Activated naive CD4-positive, alpha-beta T cell (primary cell): ENCODE results near the gene ZNF385D.
"Not testable (repeated sequence)": the region's sequence is repeated elsewhere in the genome, so short reads cannot be mapped to it uniquely, and the experiment has no call there.

Experiments used
- DNase-seq, 4 experiments: peaks; one replicate each; lab custom pipeline; 2025; lab: John Stamatoyannopoulos, UW

Gene ZNF385D

DNA sequence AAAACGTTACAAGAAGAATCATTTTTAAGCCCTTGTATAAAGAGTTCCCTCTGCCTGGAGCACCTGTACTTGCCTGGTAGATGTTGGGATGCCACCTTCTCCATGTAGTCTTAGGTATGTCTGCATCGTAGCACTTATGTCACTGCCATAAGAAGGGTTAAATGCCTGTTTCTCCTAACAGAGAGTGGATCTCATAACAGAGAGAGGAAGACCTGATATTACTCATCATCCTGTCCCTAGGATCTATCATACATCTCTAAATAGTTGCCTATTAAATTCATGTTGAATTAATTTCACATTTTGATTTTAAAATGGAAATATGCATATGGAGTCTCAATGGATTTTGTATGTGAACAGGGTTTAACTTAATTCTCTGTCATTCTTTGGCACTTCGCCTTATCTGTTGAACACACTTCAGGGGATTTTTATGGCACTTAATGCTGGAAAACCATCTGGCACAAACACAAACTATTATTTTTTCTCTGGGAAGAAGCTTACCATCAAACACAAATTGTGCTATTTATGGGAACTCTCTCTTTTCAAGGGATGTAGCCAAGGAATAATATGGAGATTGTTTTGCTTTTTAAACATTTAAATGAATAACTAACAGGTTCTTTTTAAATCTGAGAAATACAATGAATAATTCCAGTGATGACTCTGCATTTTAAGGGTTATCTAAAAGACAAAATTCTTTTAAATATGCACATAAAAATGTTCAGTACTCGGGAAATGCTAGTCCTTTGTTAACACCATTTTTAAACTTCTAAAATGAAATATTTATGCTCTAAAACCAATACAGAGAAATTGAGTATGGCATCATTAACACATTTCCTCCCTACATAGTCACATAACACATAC lies 230.7 kb downstream of the ZNF385D start:
- no peak for DNase-seq

DNA sequence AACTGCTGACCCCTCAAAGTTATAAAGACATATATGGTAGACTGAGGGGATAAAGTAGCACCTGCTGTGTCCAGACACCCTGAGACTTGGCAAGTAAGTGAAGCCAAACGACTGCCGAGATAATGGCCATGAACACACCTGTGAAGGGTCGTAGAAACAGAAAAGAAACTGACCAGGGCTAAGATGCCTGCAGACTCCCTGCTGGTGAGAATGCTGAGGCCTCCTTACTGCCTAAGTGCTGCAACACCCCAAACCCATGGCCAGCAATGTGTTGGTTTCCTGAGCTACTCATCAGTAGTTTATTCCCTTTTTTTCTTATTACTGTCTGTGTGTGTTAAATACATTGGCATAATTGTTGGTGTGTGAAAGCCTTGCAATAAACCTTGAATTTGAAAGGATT lies 233.8 kb downstream of the ZNF385D start:
- no peak for DNase-seq

DNA sequence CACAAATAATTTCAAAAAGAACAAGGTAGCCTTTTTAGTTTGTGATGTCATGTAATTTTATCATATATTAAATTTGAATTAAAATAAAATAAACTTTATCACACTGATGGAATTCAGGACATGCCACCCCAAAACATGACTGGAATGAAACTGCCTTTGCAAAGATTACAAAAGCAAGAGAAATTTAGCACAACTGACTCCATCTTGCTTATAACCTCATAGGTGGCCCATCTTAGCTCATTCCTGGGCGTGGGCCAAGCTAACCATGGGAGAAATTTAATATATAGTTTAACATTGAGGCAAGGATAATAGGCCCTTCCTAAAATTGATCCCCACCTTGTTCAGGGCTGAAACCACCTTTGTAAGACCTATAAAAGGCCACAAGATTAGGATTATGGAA lies 235.6 kb downstream of the ZNF385D start:
- no peak for DNase-seq

DNA sequence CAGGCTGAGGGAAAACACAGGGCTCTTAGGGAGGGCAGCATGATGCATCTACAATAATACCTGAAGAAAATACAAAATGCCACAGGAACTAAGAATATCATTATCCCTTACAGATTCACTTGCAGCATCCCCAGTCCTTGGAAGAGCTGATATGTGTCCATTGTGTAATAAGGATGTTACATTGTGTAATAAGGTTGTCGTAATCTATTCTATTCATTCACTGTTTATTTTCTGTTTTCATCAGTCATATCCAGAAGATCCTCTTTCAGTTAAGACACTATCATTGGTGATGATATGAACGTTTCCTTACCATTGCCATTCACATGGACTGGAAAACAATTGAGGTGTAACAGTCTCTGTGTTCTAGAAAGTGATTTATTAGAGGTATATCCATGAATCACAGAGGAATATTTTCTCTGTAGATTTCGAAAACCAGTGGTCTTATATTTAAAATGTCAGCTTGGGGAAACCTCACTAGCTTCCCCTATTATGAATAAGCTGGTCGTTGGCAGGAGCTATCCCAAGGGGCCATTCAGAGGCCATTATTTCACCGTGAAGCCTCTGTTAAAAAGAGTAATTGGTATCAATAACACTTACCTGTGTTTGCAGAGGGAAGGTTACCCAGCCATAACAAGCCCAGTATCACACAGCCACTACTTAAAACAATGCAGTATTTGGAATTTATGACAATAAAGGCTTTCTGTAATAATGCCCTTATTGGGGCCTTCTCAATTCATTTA lies 241.1 kb downstream of the ZNF385D start:
- no peak for DNase-seq

DNA sequence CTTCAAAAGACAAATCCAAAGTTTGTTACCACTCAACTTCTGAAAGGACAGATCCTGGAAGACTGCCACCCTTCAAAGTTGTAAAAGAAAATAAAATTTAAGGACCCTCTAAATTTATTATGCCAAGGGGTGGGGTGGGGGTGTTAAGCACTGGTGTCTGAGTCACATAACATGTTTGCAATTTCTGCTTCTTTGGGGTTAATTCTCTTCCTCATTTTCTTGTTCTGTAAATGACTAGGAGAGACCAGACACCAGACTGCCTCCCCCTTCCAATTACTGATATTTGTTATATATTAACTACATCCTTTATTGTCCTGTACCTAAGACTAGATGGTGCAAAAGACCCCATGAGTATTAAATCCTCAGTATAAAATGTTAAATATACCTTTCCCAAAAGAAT lies 242.8 kb downstream of the ZNF385D start:
- no peak for DNase-seq

DNA sequence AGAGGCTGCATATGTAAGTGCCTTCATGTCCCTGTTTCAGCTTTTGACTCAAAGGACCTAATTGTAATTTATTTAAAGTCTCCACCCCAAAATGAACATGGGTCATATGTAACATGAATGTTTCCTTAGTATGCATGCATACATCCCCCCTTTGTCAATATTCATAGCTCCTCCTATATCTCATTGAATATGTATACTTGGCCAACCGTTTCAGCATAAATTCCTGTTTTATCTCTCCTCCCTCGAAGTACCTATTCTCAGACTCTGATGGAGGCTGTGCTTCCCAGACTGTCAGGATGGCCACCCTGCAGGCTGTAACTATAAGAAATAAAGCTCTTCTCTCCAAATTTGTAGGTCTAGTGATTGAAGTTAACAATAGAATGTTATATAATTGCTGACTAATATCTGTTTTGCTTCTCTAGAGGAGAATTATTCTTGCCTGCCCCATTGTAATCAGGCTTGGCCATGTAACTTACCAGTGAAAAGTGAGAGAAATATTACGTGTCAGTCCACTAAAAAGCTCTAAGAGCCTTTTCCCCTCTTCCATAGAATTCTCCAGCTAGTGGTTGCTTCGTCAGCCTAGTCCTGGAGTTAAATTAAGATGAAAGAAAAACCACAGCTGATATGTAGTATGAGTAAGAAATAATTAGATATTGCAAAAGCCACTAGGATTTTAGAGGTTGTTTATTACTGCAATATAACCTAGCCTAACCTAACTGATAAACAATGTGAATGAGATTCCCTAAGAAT lies 245.1 kb downstream of the ZNF385D start:
- DNase-seq, result no peak

DNA sequence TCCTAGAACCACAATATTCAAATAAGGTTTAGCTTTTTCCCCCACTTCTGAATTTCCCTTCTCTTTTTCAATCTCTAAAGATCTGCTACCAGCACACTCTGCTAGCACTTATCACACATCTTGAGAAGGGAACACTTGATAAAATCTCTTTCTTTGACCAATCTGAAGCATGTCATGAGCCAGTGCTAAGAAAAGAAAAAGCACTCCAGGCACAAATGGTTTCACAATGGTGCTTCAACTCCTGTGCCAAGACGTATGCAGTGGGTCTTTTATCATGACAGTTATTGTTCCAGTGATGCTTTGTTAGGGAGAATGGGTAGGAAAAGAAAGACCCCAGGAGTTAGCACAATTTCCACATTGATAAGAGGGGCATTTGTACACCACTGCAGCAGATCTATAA lies 248.4 kb downstream of the ZNF385D start:
- no peak for DNase-seq

DNA sequence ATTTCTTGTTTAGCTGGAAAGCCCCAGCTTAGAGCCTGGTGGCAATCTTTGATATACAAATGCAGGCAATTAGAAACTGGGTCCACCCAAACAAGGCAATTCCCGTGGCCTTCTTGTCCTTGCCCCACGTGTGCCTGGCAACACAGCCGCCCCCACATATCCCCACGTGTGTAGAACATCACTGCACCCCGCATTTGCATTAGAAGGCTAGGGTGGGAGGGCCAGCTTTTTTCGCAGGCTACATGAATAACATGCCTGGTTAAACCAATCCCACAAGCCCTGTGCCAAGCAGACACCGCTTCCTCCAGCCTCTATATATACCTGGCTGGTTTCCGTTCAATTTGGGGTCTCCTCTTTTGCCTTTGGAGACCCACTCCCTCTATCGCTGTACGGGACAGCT lies 250.2 kb downstream of the ZNF385D start:
- DNase-seq, result no peak

DNA sequence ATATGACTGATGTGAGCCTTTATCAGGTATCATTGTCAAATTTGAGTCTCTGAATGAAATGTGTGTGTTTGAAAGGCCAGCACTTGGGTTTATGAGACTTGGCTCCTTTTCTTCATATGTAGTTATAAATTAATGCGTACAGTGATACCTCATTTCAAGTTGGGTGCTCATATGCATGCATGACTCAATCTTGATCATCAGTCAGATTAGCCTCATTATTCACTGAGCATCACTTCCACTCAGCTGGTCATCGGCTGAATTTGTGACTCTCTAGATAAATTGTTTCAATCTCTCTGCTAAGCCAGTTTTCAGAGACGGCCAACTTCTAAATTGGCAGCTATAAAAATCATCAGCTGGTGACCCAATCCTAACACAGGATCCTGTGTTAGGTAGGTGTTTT lies 260.3 kb downstream of the ZNF385D start:
- not testable (repeated sequence) for DNase-seq

DNA sequence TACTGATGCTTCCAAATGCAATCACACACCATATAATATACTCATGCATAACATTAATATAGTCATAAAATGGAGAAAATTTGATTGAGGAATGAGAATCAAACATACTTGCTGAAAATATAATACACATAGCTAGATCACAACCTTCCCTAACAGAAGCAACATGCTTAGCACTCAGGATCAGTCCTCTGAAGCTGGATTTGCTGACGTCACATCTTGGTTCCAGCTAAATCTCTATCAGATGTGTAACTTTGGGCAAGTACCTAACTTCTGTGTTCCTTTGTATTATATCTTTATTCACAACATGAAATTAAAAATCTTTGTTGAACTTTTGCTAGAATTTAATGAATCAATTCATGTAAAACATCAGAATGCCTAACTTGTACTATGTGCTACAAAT lies 263.5 kb downstream of the ZNF385D start:
- DNase-seq, result no peak

DNA sequence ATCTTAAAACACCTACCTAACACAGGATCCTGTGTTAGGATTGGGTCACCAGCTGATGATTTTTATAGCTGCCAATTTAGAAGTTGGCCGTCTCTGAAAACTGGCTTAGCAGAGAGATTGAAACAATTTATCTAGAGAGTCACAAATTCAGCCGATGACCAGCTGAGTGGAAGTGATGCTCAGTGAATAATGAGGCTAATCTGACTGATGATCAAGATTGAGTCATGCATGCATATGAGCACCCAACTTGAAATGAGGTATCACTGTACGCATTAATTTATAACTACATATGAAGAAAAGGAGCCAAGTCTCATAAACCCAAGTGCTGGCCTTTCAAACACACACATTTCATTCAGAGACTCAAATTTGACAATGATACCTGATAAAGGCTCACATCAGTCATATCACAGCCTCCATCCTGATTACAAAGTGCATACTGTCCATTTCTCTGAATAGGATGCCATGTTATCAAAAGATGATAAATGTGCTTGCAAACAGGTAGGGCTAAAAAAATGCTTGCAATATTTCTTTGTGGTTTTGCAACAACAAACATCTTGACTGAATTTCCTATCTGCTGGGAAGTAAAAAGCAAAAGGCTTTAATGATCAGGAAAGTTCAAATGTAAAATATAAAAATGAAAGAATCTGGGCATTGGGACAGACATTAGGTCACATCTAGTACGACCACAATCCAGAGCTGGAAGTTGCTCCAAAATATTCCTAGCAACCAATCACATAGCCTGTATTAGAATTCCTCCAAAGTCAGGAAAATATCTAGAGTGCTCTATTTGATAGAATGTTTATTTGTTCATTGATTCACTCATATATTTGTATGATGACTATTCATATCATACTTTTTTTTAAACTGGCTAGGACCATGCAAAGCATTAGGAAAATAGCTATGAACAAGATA lies 264.7 kb downstream of the ZNF385D start:
- not testable (repeated sequence) for DNase-seq

DNA sequence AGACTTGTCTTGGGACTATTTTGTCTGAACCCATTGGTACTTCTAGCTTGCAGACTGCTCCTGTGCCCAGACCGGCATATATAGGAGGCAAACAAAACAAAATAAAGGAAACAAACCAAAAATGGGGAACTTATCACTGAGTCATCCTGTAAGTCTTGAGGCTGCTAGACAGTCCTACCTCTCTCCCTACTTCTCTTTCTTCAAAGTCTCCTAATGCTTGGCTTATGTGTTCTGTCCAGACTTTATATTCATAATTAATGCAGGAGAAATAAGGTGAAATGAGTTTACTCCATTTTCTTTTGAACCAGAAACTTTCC lies 266.2 kb downstream of the ZNF385D start:
- DNase-seq, result no peak

DNA sequence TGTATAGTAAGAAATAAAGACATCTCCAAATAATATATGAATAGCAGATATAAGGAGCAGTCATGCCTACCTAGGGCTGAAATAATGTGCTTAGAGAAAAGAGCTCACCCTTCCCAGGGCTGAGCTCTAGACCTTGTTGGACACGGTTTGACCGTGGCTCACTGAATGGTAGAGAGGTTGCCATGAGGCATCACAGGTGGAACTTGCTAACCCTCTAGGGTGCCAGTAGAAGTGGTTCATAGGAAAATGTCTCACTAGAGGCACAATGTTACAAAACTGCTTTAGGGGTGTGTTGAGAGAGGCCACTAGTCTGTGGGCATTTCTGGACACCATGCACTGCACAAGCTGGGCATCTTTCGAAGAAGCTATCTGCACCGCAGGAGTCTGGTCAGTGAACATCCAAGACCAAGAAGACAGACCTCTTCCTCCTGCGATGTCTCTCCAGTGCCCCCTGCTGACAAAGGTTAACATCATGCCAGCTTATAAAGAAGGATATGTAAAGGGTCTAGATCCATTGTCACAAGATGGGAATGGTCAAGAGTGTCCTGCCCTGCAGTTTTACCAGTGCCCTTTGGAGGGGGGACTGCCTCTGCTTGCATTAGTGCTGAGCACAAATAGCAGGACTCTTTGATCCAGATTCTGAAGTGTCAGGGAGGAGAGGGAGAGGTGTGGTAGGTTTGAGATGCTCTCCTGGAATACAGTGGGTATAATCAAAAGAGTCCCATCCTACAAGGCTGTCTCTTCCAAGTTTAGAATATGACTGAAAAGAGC lies 266.8 kb downstream of the ZNF385D start:
- DNase-seq, result no peak

DNA sequence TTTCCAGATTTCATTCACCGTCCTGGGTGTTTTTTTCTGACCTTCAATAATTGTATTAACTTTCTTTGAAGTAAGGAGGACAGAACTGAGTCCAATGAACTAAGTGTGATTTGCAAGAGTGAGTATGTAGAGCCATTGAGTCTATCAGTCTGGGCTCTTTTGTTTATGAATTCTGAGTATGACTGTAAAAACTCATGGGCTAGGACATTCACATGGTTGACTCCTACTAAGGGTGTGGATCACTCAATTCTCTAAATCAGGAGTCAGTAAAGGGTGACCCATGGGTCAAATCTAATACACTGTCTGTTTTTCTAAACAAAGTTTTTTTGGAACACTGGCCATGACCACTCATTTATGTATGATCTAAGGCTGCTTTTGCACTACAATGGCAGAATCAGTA lies 269.0 kb downstream of the ZNF385D start:
- DNase-seq, result no peak

DNA sequence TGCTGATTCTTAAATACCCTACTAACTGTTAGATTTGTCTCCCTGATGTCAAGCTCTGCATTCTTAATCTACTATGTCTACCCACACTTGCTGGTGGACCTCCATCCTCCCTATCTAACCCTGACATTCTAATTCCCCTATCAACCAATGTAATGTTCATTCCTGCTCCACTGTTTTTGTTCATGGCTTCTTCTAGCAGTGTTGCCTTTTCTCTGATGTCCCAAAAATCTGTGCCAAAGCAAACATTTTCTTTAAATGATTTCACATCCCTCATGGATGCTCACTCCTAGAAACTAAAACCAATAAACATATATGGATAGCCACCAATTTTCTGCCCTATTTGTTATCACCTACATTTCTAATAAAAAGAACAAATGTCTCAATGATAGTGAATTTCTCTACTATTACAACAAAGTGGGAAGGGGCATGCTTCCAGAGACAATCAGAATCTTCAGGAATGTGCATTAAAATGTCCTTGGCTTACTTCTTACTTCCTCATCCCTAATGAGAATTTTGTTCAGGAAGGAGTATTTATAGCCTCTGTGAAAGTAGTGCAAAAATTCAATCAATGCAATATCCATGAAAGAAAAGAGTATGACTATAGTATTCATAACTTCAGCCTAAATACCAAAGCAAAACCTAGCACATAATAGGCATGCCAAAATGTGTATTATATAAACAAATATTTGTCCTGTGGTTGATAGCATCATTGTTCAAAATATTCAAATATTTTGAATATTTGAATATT lies 273.3 kb downstream of the ZNF385D start:
- DNase-seq, result no peak

DNA sequence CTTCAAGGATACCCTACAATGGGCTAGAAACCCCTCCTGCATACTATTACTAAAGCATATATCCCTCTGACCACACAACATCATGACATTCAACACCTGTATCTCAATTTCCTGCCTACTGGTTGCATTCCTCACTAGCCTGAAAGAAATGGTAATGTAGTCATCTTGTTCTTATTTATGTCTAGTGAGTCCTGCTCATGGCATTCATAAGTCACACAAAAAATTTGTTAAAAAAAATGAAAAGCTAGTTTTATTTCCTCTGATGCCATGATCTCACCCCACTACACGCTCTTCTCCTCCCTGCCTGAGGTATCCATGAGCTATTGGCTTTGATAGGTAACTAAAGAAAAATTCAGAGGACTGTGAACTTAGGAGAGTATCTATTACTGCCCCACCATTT lies 284.5 kb downstream of the ZNF385D start:
- DNase-seq, result no peak

DNA sequence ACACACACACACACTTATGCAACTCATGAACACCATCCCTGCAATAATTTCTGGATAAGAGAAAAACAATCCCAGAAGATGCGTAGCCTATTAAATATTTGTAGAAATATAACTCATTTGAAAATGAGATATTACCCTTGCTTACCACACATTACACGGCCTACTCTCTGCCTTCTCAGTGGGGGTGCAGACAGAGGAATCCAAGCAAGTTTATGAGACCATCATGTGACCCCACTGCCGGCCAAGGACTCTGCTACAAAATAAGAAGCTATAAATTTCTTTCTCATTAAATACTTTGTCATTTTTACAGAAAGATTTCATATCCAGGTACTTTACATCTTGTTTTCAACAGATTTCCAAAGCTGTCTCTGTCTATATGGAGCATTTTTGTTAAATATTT lies 286.3 kb downstream of the ZNF385D start:
- DNase-seq, result no peak

DNA sequence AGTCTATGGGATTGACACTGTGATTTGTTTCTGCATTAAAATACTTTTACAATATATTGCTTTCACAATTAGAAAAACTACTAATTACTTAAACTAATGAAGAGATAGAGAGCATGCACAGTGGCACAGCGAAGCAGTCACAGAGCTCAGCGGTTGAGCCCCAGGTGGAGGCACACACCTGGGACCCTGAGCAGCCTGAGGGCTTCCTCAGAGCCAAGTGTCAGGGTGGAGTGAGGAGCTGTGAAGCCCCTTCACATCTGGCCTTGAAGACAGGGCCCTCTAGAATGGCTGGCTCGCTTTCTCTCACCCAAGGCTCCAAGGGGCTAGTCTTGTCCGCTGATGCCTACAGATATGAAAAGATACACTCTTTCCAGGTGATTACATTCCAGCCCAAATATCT lies 287.7 kb downstream of the ZNF385D start:
- DNase-seq, result no peak

DNA sequence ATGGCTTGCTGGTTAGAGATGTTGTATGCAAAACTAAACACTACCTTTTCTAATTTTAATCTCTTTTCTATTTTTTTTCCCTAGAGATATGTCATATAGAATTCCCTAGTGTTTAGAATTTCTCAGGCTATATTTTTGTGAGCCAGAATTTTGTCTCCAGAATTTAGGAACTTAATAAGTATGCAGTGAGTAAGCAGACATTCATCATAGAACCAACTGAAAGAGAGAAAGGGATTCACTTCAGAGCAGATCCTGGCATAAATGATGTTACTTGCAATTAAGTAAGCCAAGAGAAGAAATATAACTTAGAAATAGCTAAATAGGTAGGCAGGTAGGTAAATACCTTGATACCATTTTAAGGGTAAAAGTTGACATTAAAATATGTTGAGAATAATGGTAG lies 288.9 kb downstream of the ZNF385D start:
- DNase-seq, result no peak

DNA sequence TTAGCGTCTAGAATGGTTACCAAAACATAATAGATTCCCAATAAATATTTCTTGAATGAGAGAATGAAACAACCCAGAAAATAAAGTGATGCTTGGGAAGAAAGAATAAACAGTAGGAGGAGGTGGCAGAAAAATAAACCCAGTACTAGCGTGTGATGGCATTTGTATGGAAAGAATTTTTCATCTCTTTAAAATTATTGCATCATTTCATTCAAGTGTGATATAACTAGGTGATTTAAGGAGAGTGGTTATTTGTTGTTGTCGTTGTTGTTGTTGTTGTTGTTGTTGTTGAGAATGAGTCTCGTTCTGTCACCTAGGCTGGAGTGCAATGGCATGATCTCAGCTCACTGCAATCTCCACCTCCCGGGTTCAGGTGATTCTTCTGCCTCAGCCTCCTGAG lies 293.9 kb downstream of the ZNF385D start:
- no peak for DNase-seq
